Inflammatory macrophage treated with lipopolysaccharide for 4 hours (primary cell): ENCODE data around the gene ACP4.
"Not testable (repeated sequence)": the region's sequence is repeated elsewhere in the genome, so short reads cannot be mapped to it uniquely, and the experiment has no call there.

Experiments
- DNase-seq: peaks from one replicate; pipeline ENCODE4 v3.0.0-alpha.2; 2020

Gene ACP4, protein sequence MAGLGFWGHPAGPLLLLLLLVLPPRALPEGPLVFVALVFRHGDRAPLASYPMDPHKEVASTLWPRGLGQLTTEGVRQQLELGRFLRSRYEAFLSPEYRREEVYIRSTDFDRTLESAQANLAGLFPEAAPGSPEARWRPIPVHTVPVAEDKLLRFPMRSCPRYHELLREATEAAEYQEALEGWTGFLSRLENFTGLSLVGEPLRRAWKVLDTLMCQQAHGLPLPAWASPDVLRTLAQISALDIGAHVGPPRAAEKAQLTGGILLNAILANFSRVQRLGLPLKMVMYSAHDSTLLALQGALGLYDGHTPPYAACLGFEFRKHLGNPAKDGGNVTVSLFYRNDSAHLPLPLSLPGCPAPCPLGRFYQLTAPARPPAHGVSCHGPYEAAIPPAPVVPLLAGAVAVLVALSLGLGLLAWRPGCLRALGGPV

DNA sequence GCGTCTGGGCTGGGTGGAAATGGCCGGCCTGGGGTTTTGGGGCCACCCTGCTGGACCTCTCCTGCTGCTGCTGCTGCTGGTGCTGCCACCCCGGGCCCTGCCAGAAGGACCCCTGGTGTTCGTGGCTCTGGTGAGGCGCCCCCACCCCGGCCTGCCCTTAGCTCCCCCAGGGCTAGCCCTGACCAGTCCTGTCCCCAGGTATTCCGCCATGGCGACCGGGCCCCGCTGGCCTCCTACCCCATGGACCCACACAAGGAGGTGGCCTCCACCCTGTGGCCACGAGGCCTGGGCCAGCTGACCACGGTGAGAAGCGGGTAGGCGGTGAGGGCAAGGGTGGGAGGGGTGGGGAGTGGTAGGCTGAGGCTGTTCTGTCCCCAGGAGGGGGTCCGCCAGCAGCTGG, at the start of gene ACP4:
Gene ACP4, plus strand, starts transcription at position 20 of the 400 bp plus-strand sequence. Its CDS starts 0 bp downstream, at position 20.
- no peak for DNase-seq

DNA sequence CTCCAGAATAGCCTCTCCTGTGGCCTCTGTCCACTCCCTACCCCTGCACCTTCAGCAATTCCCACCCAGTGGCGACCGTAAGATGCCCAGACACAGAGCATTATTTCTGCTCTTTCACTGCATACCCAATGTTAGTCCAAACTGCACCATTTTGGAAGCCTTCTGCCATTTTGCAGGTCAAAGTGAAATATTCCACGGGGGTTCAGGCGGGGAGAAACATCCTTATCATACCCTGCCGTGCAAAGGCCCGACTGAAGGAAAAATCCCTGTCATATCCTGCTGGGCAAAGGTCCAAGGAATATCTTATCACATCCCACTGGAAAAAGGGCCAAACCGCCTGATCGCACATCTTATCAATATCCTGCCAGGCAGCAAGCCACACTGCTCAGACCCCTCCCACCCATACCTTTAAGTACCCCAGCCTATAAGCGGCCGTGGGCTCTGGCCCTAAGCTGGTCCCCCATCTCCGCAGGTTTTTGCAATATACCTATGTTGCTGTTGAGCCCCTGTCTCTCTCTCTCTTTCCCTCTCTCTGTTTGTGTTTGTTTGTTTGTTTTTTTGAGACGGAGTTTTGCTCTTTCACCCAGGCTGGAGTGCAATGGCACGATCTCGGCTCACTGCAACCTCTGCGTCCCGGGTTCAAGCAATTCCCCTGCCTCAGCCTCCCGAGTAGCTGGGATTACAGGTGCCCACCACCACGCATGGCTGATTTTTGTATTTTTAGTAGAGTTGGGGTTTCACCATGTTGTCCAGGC, 48.9 kb upstream of the ACP4 start:
- no peak for DNase-seq

DNA sequence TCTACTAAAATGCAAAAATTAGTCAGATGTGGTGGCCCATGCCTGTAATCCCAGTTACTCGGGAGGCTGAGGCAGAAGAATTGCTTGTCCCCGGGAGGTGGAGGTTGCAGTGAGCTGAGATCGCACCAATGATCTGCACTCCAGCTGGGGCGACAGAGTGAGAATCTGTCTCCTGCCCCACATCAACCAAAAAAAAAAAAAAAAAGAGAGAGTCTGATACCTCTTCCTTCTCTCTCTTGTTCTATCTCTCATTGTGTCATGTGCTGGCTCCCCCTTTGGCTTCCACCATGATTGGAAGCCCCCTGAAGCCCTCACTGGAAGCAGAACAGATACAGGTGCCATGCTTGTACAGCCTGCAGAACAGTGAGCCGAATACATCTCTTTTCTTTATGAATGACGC, 46.7 kb upstream of the ACP4 start:
- DNase-seq: no peak

DNA sequence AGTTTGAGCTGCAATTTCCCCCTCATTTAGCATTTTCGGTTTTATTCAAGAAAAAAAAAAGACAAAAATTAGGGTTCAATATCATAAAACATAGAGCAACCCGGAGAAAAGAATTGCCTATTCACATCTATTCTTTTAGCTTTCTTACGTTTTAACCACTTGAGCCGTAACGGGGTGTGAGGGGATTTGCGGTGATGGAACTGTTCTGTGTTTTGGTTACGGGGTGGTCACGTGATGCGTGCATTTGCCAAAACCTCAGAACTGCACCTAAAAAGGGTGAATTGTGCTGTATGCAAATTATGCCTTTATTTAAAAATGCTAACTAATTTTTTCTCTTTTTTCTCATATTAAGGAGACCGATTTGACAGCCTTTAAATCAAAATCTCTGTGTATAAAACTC, 45.0 kb upstream of the ACP4 start:
- no peak for DNase-seq

DNA sequence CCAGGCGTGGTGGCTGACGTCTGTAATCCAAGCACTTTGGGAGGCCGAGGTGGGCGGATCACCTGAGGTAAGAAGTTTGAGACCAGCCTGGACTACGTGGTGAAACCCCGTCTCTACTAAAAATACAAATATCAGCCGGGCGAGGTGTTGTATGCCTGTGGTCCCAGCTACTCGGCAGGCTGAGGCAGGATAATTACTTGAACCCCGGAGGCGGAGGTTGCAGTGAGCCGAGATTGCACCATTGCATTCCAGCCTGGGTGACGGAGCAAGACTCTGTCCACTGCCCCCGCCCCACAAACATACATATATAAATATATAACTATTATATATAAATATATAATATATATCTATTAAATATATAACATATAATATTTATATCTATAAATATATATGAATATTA, 43.1 kb upstream of the ACP4 start:
- DNase-seq: not testable (repeated sequence)

DNA sequence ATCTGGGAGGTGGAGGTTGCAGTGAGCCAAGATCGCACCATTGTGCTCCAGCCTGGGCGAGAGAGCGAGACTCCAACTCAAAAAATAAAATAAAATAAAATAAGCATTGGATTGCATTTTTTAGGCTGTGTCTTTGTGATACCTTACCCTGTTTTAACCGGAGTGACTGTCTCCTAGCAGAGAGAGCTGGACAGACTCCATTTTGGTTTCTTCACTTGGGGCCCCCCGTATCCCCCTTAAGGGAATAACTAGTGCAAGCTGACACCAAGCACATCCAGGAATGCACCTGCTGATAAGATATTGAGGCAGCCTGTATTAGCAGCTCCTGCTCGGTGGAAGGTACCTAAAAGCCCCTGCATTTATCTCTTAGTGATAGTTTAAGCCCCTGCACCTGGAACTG, 40.7 kb upstream of the ACP4 start:
- no peak for DNase-seq

DNA sequence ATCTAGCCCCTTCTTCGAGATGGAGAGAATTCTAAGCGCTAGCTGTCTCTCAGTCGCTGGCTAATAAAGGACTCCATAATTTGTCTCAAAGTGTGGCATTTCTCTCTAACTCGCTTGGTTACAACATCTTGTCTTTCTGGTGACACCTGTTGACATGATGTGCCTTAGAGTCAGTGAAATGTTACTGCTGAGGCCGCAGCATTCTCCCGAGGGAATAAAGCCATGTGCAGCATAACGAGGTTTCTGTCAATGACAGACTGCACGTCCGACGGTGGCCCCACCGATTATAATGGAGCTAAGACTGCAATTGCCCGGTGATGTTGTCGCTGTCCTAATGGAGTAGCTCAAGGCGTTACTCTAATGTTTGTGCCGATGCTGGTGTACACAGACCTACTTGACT, 40.2 kb upstream of the ACP4 start:
- no peak for DNase-seq

DNA sequence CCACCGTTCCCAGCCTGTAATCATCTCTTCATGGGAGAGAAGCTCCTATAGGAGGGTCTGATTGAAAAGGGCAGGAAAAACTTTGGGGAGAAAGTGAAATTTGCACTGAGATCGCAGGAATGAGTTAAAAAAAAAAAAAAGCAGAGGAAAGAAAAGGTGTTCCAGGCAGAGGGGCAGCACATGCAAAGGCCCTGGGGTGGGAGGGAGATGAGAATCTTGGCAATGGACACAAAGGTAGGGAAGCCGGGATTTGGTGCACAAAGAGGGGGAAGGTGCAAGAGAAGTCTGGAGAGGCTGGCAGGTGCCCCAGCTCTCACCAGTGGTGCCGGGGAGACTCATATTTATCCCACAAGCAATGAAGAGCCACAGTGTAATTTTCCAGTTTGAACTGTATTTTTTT, 36.3 kb upstream of the ACP4 start:
- DNase-seq: no peak

DNA sequence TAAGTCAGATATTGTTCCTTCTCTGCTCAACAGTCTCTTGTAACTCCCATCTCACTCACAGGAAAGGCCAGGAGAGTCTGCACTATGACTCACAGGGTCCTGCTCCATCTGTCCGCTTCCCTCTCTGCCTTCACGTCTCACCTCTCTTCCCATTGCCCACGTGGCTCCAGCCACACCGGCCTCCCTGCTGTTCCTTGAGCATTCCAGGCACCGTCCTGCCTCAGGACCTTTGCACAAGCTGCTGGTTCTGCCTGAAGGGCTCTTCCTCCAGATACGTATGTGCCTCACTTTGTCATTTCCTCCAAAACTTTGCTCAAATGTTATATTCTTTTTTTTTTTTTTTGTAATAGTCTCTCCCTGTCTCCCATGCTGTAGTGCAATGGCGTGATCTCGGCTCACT, 34.0 kb upstream of the ACP4 start:
- DNase-seq: not testable (repeated sequence)

DNA sequence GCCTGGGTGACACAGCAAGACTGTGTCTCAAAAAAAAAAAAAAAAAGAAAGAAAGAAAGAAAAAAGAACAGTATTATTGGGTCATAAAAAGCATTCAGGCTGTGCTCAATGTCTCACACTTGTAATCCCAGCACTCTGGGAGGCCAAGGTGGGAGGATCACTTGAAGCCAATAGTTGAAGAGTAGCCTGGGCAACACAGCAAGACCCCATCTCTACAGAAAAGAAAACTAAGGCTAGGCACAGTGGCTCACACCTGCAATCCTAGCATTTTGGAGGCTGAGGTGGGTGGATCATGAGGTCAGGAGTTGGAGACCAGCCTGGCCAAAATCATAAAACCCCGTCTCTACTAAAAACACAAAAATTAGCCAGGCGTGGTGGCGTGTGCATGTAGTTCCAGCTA, 32.6 kb upstream of the ACP4 start:
- not testable (repeated sequence) for DNase-seq

DNA sequence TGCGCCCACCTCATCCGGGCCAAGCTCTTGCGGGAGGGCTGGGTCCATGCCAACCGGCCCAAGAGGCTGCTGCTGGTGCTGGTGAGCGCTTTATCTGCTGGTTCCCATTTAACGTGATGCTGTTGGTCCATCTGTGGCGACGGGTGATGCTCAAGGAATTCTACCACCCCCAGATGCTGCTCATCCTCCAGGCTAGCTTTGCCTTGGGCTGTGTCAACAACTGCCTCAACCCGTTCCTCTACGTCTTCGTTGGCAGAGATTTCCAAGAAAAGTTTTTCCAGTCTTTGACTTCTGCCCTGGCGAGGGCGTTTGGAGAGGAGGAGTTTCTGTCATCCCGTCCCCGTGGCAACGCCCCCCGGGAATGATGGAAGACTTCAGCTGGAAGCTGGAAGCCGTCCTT, 31.1 kb upstream of the ACP4 start:
- not testable (repeated sequence) for DNase-seq

DNA sequence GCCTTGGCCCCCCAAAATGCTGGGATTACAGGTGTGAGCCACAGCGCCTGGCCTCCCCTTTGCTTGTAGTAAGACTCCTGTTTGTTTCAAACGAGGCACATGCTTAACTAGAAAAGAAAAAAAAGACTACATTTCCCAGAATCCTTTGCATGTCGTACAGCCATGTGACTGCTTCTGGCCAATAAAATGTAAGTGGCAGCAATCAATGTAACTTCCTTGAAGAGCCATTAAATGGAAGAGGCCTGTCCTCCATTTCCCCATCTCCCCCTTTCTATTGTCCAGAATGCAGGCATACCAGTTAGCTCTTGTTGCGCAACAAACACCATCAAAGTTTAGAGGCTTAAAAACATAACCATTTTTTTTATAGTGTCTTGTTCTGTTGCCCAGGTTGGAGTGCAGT, 30.3 kb upstream of the ACP4 start:
- peak; percentile 7 for DNase-seq

DNA sequence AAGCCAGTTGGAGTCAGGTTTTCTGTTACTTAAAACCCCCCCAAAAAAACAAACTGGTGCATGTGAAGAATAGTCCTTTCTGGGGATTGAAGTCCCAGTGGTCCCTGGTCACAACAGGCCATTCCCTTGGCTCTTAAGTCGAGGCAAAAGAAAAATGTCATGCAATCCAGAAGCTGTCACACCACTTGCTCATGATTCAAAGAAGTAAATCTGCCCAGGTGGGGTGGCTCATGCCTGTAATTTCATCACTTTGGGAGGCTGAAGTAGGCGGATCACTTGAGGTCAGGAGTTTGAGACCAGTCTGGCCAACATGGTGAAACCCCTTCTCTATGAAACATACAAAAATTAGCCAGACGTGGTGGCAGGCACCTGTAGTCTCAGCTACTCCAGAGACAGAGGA, 28.7 kb upstream of the ACP4 start:
- not testable (repeated sequence) for DNase-seq

DNA sequence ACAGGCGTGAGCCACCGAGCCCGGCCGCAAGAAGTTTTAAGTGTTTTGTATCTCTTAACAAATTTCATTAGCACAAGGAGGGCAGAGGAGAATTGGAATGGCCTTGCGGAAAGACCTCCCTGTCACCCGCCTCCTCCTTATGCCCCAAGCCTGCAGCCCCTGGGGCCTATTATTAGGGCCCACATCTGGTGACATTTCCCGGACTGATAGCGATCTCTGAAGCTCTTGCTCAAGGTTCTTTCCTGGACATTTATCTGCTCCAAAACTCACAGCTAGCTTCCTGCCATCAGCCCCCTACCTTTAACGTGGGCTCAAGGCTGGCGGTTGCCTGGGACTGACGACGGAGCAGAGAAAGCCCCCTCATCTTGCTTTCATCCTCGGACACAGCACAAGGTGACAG, 26.7 kb upstream of the ACP4 start:
- DNase-seq: not testable (repeated sequence)

DNA sequence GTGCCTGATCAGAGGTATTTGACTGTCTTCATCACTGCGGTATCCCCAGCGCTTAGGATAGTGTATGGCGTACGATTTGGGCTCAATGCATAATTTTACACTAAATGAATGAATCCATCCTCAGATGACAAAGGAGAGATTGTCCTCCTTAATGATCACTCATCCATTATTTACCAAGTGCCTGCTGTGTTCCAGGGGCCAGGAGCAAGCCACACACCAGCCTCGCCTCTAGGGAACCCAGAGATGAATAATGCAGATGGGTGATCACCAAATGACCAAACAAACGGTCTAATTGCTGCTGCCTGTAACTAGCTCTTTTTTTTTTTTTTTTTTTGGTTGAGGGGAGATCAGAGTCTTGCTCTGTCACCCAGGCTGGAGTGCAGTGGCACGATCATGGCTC, 25.8 kb upstream of the ACP4 start:
- DNase-seq: no peak

DNA sequence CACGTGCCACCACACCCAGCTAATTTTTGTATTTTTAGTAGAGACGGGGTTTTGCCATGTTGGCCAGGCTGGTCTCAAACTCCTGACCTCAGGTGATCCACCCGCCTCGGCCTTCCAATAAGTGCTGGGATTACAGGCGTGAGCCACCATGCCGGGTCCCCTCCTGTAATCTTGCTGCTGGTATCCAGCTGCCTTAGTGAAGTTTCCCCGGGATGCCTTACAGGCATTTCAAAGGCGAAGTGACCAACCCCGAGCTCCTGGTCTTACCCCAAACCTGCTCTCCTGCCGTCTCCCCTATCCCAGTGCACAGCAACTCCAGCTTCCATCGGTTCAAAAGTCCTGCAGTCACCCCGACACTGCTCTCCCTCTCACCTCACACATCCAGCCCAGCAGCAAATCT, 23.5 kb upstream of the ACP4 start:
- DNase-seq: not testable (repeated sequence)

DNA sequence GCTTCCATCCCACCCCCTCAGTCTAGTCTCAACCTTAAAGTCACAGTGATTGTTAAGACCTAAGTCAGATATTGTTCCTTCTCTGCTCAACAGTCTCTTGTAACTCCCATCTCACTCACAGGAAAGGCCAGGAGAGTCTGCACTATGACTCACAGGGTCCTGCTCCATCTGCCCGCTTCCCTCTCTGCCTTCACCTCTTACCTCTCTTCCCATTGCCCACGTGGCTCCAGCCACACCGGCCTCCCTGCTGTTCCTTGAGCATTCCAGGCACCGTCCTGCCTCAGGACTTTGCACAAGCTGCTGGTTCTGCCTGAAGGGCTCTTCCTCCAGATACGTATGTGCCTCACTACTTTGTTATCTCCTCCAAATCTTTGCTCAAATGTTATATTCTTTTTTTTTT, 23.0 kb upstream of the ACP4 start:
- DNase-seq: not testable (repeated sequence)

DNA sequence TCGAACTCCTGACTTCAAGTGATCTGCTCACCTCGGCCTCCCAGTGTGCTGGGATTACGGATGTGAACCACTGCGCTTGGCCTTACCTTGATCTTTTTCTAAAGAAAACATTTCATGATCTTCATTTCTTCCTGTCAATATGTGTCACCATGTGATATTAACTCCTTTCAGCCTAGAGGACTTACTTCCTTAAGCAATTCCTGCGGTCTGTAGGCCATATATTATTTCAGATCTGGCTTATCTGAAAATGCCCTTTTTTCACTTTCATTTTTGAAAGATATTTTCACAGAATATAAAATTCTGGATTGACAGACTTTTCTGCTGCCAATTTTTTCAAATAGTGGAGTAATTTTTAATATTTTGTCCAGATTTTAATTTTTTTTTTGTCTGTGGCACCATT, 21.9 kb upstream of the ACP4 start:
- DNase-seq: no peak

DNA sequence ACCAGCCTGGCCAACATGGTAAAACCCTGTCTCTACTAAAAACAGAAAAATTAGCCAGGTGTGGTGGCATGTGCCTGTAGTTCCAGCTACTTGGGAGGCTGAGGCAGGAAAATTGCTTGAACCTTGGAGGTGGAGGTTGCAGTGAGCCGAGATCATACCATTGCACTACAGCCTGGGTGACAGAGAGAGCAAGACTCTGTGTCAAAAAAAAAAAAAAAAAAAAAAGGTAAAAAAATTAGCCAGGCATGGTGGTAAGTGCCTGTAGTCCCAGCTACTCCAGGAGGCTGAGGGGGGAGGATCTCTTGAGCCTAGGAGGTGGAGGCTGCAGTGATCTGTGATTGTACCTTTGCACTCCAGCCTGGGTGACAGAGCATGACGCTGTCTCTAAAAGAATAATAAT, 20.1 kb upstream of the ACP4 start, which contains the start of gene GPR32:
Gene GPR32, plus strand, starts transcription at position 301 of the 400 bp plus-strand sequence. CDS start 137 bp downstream, outside the sequence.
- DNase-seq: not testable (repeated sequence)

DNA sequence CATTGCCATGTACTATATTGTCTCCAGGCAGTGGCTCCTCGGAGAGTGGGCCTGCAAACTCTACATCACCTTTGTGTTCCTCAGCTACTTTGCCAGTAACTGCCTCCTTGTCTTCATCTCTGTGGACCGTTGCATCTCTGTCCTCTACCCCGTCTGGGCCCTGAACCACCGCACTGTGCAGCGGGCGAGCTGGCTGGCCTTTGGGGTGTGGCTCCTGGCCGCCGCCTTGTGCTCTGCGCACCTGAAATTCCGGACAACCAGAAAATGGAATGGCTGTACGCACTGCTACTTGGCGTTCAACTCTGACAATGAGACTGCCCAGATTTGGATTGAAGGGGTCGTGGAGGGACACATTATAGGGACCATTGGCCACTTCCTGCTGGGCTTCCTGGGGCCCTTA, 19.3 kb upstream of the ACP4 start:
- no peak for DNase-seq

DNA sequence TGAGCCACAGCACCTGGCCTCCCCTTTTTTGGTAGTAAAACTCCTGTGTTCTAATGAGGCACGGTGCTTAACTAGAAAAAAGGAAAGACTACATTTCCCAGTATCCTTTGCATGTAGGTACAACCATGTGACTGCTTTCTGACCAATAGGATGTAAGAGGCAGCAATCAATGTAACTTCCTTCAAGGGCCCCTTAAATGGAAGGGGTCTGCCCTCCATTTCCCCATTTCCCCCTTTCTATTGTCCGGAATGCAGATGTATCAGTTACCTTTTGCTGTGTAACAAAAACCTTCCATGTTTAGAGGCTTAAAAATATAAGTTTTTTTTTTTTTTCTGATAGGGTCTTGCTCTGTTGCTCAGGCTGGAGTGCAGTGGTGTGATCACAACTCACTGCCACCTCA, 17.7 kb upstream of the ACP4 start:
- peak; percentile 10 for DNase-seq

DNA sequence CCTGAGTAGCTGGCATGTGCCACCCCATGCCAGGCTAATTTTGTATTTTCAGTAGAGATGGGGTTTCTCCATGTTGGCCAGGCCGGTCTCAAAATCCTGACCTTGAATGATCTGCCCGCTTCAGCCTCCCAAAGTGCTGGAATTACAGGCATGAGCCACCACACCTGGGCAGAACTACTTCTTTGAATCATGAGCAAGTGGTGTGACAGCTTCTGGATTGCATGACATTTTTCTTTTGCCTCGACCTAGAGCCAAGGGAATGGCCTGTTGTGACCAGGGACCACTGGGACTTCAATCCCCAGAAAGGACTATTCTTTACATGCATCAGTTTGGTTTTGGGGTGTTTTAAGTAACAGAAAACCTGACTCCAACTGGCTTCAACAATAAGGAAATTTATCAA, 17.3 kb upstream of the ACP4 start:
- not testable (repeated sequence) for DNase-seq

DNA sequence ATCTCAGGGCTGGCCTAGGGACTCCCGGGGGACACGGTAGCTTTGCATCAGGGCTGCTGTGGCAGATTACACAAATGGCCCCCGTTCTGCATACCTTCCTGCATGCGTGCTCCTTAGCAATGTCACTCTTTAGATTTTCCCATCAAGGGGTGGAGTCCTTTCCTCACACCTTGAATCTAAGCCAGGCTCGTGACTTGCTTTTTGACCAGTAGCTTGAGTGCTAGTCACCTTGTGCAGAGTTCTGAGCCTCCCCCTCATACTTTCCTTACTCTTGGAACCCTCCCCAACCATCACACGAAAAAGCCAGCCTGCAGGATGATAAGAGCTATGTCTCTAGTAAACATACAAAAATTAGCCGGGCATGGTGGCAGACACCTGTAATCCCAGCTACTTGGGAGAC, 16.8 kb upstream of the ACP4 start:
- not testable (repeated sequence) for DNase-seq

DNA sequence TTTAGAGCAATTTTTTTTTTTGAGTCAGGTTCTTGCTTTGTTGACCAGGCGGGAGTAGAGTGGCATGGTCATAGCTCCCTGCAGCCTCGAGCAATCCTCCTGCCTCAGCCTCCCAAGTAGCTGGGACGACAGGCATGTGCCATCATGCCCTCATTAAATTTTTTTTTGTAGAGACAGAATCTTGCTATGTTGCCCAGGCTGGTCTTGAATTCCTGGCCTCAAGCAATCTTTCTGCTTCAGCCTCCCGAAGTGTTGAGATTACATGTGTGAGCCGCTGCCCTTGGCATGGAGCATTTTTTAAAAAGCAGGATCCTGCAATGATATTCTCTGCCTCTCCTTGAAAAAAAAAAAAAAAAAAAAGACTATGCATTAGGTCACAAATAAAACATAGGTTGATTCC, 14.1 kb upstream of the ACP4 start:
- DNase-seq: no peak
